AG09319 (cell line): ENCODE measurements around the gene GRM5.
"Not testable (repeated sequence)": the region's sequence is repeated elsewhere in the genome, so short reads cannot be mapped to it uniquely, and the experiment has no call there.

Experiments
- DNase-seq: peaks from one replicate; pipeline ENCODE4 v3.0.0-alpha.2; 2010; ENCODE audit warnings: low read depth; ENCODE audit errors: extremely low read depth
- CTCF ChIP-seq: IDR thresholded peaks from 2 replicates; pipeline ENCODE4 v1.5.1; 2011; ENCODE audit warnings: low read depth, mild to moderate bottlenecking, inconsistent platforms, low read length, moderate library complexity

The GRM5 gene

GRCh38 chr11:88469561-88470225 is 596.1 kb downstream of the GRM5 start:
- TF ChIP-seq CTCF = no peak
- DNase-seq = no peak

- no peak for TF ChIP-seq CTCF
- DNase-seq = no peak
Measured at GRCh38 chr11:88464528-88464927, 601.3 kb downstream of the GRM5 start.

GRCh38 chr11:88463301-88463700 is 602.5 kb downstream of the GRM5 start:
- not testable (repeated sequence) for DNase-seq

- DNase-seq = not testable (repeated sequence)
Measured at GRCh38 chr11:88458047-88458446, 607.7 kb downstream of the GRM5 start.

- TF ChIP-seq CTCF = no peak
- DNase-seq = no peak
Measured at GRCh38 chr11:88455974-88456373, 609.8 kb downstream of the GRM5 start.

GRCh38 chr11:88454881-88455280 is 610.9 kb downstream of the GRM5 start:
- no peak for TF ChIP-seq CTCF
- no peak for DNase-seq
